Nephron (organoid): Measurements from ENCODE around the gene MPO.
A peak's percentile ranks its signal among the peaks of the same experiment; 100 is the strongest.

Experiments
- H3K27ac Mint-ChIP-seq, 3 experiments: 2 replicates each; pipeline ENCODE4 v1.8.0; 2020; ENCODE audit warnings: mixed read lengths in 3 of 3, mild to moderate bottlenecking in 2 of 3, moderate library complexity in 1 of 3
- H3K27me3 Mint-ChIP-seq: 2 replicates; pipeline ENCODE4 v1.8.0; 2021; ENCODE audit warnings: low read depth, mild to moderate bottlenecking, moderate library complexity, mixed read lengths
- H3K36me3 Mint-ChIP-seq: 2 replicates; pipeline ENCODE4 v1.8.0; 2020; ENCODE audit warnings: low read depth, mixed read lengths
- H3K4me1 Mint-ChIP-seq: 2 replicates; pipeline ENCODE4 v1.8.0; 2020; ENCODE audit warnings: mixed read lengths
- H3K4me3 Mint-ChIP-seq, 3 experiments: 2 replicates each; pipeline ENCODE4 v1.8.0; 2020; ENCODE audit warnings: mild to moderate bottlenecking in 3 of 3, mixed read lengths in 3 of 3, moderate library complexity in 2 of 3
- H3K9me3 Mint-ChIP-seq: 2 replicates; pipeline ENCODE4 v1.8.0; 2020; ENCODE audit warnings: mixed read lengths
- TF ChIP-seq, protein P1 (sequence below), 3 experiments: fragments of 200-600 bp; sonication (generic); IDR thresholded peaks; one replicate each; pipeline ENCODE4 v1.5.0; 2021; ENCODE audit warnings: antibody characterized with exemption in 3 of 3; ENCODE audit not compliant: unreplicated experiment in 3 of 3

The MPO gene

DNA sequence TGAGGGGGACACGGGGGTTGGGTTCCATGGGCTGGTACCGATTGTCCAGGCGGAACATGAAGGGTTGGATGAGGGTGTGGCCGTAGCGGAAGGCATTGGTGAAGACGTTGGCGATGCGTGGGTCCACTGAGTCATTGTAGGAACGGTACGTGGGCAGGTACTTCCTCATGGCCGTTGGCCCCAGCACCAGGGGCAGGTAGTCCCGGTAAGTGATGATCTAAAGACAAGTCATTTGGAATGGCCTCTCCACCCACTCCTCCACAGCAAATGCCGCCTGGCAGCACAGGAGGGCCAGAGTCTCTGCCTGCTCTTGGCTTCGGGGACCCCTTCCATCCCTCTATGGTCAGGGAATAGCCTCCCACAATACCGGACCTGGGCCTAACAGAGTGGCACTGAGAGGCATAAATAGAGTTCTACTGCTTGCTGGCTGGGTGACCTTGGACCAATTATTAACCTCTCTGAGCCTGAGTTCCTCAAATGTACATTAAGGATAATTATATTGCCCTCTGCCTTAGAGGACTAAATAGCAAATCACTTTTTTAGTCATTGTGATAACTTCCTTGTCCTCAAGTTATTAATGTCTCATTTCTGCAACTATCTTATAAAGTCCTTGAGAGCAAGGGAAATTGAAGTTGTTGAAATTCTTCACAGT lies 7.2 kb downstream of the MPO start:
- Mint-ChIP-seq H3K9me3 (no peaks in the 10 kb centered on the region), H3K4me3 (no peak overlapping the region), H3K27ac (no peak overlapping the region), H3K36me3 (no peaks in the 10 kb centered on the region), H3K27me3 (peaks cover 5% of the 10 kb centered on the region), H3K4me1 (no peaks in the 10 kb centered on the region)
- TF ChIP-seq, protein P1, sequence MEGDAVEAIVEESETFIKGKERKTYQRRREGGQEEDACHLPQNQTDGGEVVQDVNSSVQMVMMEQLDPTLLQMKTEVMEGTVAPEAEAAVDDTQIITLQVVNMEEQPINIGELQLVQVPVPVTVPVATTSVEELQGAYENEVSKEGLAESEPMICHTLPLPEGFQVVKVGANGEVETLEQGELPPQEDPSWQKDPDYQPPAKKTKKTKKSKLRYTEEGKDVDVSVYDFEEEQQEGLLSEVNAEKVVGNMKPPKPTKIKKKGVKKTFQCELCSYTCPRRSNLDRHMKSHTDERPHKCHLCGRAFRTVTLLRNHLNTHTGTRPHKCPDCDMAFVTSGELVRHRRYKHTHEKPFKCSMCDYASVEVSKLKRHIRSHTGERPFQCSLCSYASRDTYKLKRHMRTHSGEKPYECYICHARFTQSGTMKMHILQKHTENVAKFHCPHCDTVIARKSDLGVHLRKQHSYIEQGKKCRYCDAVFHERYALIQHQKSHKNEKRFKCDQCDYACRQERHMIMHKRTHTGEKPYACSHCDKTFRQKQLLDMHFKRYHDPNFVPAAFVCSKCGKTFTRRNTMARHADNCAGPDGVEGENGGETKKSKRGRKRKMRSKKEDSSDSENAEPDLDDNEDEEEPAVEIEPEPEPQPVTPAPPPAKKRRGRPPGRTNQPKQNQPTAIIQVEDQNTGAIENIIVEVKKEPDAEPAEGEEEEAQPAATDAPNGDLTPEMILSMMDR (IDR thresholded peaks at IDR 0.05; ENCODE audit: unreplicated experiment in 3 of 3): no peak

DNA sequence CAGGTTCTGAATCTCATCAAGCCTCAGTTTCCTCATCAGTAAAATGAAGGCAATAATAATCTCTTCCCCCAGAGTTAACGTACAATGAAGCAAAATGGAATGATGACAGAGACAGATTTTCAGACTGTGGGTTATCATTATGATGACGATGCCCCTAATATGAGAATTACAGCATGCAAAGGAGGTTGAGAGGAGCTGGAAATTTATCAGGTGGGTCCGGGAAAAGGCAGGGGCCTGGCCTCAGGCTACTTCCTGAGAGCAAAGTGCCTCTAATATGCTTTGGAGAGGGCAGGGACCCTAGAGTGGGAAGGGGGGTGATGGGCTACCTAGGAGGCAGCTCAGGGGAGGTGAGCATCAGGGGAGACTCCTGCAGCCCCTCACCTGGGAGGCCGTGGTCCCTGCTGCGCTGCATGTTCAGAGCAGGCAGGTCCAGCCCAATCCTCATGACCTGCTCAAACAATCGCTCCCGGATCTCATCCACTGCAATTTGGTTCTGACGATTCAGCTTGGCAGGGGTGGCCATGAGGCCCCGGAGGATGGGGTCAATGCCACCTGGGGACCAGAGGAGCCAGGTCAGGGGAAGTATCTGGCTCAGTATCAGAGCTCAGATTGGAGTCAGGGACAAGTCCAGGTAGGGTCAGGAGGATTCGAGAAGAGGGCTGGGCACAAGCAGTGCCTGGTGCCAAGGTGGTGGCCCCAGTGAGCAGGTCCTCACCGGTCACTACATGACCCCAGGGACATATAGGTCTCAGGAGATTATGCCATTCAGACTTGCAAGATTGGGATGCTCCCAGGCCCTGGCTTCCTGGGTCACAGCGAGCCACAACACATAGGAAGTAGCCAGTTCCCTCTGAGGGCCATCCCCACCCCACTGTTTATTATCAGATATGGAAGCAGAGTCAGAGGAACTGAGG lies 8.1 kb downstream of the MPO start:
- TF ChIP-seq, protein P1 (IDR thresholded peaks at IDR 0.05; ENCODE audit: unreplicated experiment in 3 of 3): no peak
- no peak overlapping the region for H3K27ac Mint-ChIP-seq
- no peaks in the 10 kb centered on the region for H3K4me1 Mint-ChIP-seq
- no peak overlapping the region for H3K4me3 Mint-ChIP-seq
- H3K36me3 Mint-ChIP-seq: no peaks in the 10 kb centered on the region
- no peaks in the 10 kb centered on the region for H3K9me3 Mint-ChIP-seq
- H3K27me3 Mint-ChIP-seq: peaks cover 5% of the 10 kb centered on the region

DNA sequence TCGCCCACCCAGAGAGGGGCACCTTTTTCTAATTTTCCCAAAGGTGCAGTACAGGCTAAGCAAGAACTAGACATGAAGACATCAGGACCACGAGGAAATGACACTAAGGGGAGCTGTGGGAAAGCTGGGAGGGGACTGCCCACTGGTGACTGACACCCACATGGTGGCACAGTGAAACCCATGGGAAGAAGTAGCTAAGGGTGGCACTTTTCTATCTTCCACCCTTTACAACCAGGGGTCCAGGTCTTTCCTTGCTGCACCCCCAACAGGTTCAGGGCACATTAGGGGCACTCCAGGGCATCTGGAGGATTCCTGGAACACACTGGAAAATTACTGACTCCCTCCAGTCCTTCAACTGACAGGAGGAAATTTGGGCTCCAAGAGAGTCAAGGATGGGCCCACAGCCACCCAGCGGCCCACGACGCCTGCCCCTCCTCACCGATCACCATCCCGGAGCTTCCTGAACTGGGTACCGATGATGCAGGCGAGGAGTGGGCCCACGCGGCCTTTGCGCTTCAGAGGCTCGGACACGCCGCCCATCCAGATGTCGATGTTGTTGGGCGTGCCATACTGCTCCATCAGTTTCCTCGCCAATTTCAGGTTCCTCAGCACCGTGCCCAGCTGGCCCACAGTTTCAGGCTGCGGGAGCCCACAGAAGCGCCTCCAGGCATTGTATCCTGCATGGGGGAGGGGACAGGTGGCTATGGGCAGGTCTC lies 9.4 kb downstream of the MPO start:
- Mint-ChIP-seq H3K27me3 (peaks cover 14% of the 10 kb centered on the region), H3K4me1 (no peaks in the 10 kb centered on the region), H3K4me3 (no peak overlapping the region), H3K36me3 (no peaks in the 10 kb centered on the region), H3K9me3 (no peaks in the 10 kb centered on the region), H3K27ac (no peak overlapping the region)
- TF ChIP-seq, protein P1 (IDR thresholded peaks at IDR 0.05; ENCODE audit: unreplicated experiment in 3 of 3): no peak

DNA sequence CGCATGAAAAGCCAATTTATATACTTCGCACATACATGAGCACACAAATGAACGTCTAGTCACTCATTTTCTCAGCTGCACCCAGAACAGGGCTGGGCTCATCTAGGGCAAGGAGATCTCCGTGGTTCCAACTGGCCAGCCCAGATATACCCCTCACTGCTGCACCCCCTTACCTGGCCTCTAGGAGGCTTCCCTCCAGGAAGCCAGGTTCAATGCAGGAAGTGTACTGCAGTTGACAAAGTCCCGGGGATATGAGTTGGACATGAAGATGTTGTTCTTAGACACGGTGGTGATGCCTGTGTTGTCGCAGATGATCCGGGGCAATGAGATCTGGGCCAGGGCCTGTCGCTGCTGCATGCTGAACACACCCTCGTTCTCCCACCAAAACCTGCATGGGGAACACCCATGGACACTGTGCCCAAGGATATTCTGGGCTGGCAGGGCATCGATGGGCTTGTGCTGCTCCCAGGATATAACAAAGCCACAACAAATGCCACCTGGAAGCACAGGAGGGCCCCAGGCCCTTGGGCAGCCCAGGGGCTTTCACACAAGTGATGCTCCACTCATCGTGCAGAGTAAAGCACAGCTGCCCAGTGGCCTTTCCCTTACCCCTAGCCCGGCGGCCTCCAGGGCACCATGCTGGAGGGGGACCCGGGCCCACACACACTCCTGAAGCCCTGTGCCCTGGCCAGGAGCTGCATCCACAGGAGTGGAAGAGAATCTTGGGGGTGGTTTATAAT lies 10.1 kb downstream of the MPO start:
- Mint-ChIP-seq H3K4me3 (no peak overlapping the region), H3K36me3 (no peaks in the 10 kb centered on the region), H3K9me3 (no peaks in the 10 kb centered on the region), H3K27me3 (peaks cover 22% of the 10 kb centered on the region), H3K4me1 (no peaks in the 10 kb centered on the region), H3K27ac (no peak overlapping the region)
- TF ChIP-seq, protein P1 (IDR thresholded peaks at IDR 0.05; ENCODE audit: unreplicated experiment in 3 of 3): peak in 1 of 3 experiments; percentile 8

DNA sequence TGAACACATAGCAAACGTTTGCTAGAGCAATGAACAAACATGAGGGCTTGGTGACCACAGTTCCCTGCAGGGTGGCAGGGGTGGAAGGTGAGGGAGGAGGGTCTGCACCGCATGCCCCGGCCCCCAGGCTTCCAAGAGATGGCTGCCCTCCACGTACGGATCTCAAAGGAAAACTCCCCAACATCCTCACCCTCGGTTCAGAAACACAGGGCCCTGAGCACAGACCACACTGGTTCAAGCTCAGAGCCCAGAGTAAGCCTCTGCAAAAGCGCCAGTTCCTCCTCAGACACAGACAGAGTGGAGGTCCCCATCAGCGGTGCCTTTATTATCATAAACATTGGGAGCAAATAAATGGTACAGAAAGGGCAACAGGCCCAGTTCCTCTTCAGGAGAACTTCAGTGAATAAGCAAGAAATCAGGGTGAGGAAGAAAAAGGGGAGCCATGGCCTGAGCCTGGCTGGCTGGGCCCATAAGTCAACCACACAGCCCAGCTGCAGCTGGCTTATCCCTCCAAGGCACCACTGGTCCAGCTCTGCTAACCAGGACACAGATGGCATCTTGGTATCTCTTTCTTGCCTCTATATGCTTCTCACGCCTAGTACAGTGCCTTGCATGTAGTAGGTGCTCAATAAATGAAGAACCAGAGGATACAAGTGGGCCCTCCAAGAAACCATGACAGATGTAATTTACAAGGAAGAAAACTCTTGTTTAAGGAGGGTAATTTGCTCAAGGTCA lies 11.0 kb downstream of the MPO start:
- H3K9me3 Mint-ChIP-seq: no peaks in the 10 kb centered on the region
- TF ChIP-seq, protein P1 (IDR thresholded peaks at IDR 0.05; ENCODE audit: unreplicated experiment in 3 of 3): no peak
- H3K27me3 Mint-ChIP-seq: peaks cover 29% of the 10 kb centered on the region
- H3K36me3 Mint-ChIP-seq: no peaks in the 10 kb centered on the region
- H3K27ac Mint-ChIP-seq: no peak overlapping the region
- H3K4me1 Mint-ChIP-seq: no peaks in the 10 kb centered on the region
- no peak overlapping the region for H3K4me3 Mint-ChIP-seq
